22Rv1 (cell line): ENCODE data around the gene AGER.

Experiments
- H3K27ac ChIP-seq: fragments of 450-650 bp; 2 replicates; pipeline ENCODE4 v1.5.1; 2017
- CTCF ChIP-seq: fragments of 450-650 bp; IDR thresholded peaks from 2 replicates; pipeline ENCODE4 v1.5.1; 2017; ENCODE audit warnings: mild to moderate bottlenecking
- ZFX ChIP-seq: fragments of 450-650 bp; IDR thresholded peaks from 2 replicates; pipeline ENCODE4 v1.6.1; 2017; ENCODE audit warnings: antibody characterized with exemption, borderline replicate concordance

The AGER gene

GRCh38 chr6:32184084-32184640 lies at the start of gene AGER:
AGER (minus strand) TSS chr6:32184253; CDS start chr6:32184222, 31 bp downstream.
- peak within 1 kb of the TSS; percentile 29; the same call in 1 of the 2 replicates for H3K27ac ChIP-seq
- TF ChIP-seq CTCF (no peak), ZFX (no peak)

- TF ChIP-seq CTCF (no peak), ZFX (no peak)
- H3K27ac ChIP-seq = no peak overlapping the region
These were observed 42.4 kb upstream of the AGER start for GRCh38 chr6:32226434-32226833.

- no peak overlapping the region for H3K27ac ChIP-seq
- no peak for TF ChIP-seq ZFX
- TF ChIP-seq CTCF = no peak
These were observed 40.6 kb upstream of the AGER start for GRCh38 chr6:32224696-32225095.

GRCh38 chr6:32223258-32224235 lies 39.5 kb upstream of the AGER start, which contains the start of gene NOTCH4:
NOTCH4 (minus strand) TSS chr6:32224067; CDS start chr6:32223928, 139 bp downstream.
- no peak for TF ChIP-seq CTCF
- no peak for TF ChIP-seq ZFX
- H3K27ac ChIP-seq = no peak within 1 kb of the TSS

- TF ChIP-seq ZFX (no peak), CTCF (no peak)
- no peak overlapping the region for H3K27ac ChIP-seq
These were observed 38.5 kb upstream of the AGER start for GRCh38 chr6:32222333-32223230.

- H3K27ac ChIP-seq = no peak overlapping the region
- TF ChIP-seq CTCF = no peak
- TF ChIP-seq ZFX = no peak
These were observed 36.0 kb upstream of the AGER start for GRCh38 chr6:32220021-32220420.
